Progenitor cell of endocrine pancreas (in vitro differentiated cells): ENCODE data around the gene UFD1. TPM values are rescaled to one million over a fixed set of nuclear protein-coding genes. Genes with fewer than 3 reads are reported as not detected.

Experiments
- DNase-seq: peaks from one replicate; pipeline ENCODE4 v3.0.0; 2021; ENCODE audit warnings: low spot score; ENCODE audit not compliant: unreplicated experiment
- H3K27ac Mint-ChIP-seq: 2 replicates; pipeline ENCODE4 v1.8.0; 2021; ENCODE audit warnings: mild to moderate bottlenecking, moderate library complexity, mixed read lengths
- H3K27me3 Mint-ChIP-seq: 2 replicates; pipeline ENCODE4 v1.8.0; 2021; ENCODE audit warnings: mixed read lengths
- H3K36me3 Mint-ChIP-seq: 2 replicates; pipeline ENCODE4 v1.8.0; 2022; ENCODE audit warnings: mixed read lengths; ENCODE audit not compliant: insufficient read depth
- H3K4me1 Mint-ChIP-seq: 2 replicates; pipeline ENCODE4 v1.8.0; 2021; ENCODE audit warnings: low read depth, mixed read lengths
- H3K4me3 Mint-ChIP-seq: 2 replicates; pipeline ENCODE4 v1.8.0; 2021; ENCODE audit warnings: low read depth, mild to moderate bottlenecking, moderate library complexity, mixed read lengths
- H3K9me3 Mint-ChIP-seq: 2 replicates; pipeline ENCODE4 v1.8.0; 2021; ENCODE audit warnings: low read depth, mixed read lengths
- CTCF ChIP-seq: fragments of 200-600 bp; sonication (generic); IDR thresholded peaks from one replicate; pipeline ENCODE4 v1.5.0; 2021; ENCODE audit warnings: antibody characterized with exemption, mild to moderate bottlenecking; ENCODE audit not compliant: unreplicated experiment
- total RNA-seq: library from RNA; stranded (reverse); gene quantifications from 2 replicates; pipeline ENCODE4 v1.2.1, GENCODE V29; 2021

Gene UFD1
- total RNA-seq, 1 donor from 2014 or later = 55.3 TPM

GRCh38 chr22:19503367-19503766 is 24.4 kb upstream of the UFD1 start:
- no peak for TF ChIP-seq CTCF
- no peak overlapping the region for H3K4me3 Mint-ChIP-seq
- no peak overlapping the region for H3K27ac Mint-ChIP-seq
- H3K36me3 Mint-ChIP-seq = no peaks in the 10 kb centered on the region
- H3K27me3 Mint-ChIP-seq = no peaks in the 10 kb centered on the region
- H3K4me1 Mint-ChIP-seq = no peaks in the 10 kb centered on the region
- H3K9me3 Mint-ChIP-seq = no peaks in the 10 kb centered on the region
- DNase-seq = no peak

- H3K27ac Mint-ChIP-seq = no peak overlapping the region
- H3K36me3 Mint-ChIP-seq = no peaks in the 10 kb centered on the region
- no peaks in the 10 kb centered on the region for H3K27me3 Mint-ChIP-seq
- DNase-seq = no peak
- no peak for TF ChIP-seq CTCF
- no peaks in the 10 kb centered on the region for H3K9me3 Mint-ChIP-seq
- H3K4me3 Mint-ChIP-seq = no peak overlapping the region
- no peaks in the 10 kb centered on the region for H3K4me1 Mint-ChIP-seq
Observed at GRCh38 chr22:19501897-19502447, 23.0 kb upstream of the UFD1 start.

- H3K9me3 Mint-ChIP-seq = no peaks in the 10 kb centered on the region
- H3K4me1 Mint-ChIP-seq = no peaks in the 10 kb centered on the region
- no peaks in the 10 kb centered on the region for H3K27me3 Mint-ChIP-seq
- H3K4me3 Mint-ChIP-seq = no peak overlapping the region
- H3K36me3 Mint-ChIP-seq = no peaks in the 10 kb centered on the region
- DNase-seq = no peak
- TF ChIP-seq CTCF = no peak
- no peak overlapping the region for H3K27ac Mint-ChIP-seq
Observed at GRCh38 chr22:19499880-19500242, 20.9 kb upstream of the UFD1 start.

GRCh38 chr22:19499236-19499879 is 20.4 kb upstream of the UFD1 start:
- Mint-ChIP-seq H3K27me3 (no peaks in the 10 kb centered on the region), H3K9me3 (no peaks in the 10 kb centered on the region), H3K4me3 (no peak overlapping the region), H3K36me3 (no peaks in the 10 kb centered on the region), H3K27ac (no peak overlapping the region), H3K4me1 (no peaks in the 10 kb centered on the region)
- no peak for DNase-seq
- no peak for TF ChIP-seq CTCF

- H3K36me3 Mint-ChIP-seq = no peaks in the 10 kb centered on the region
- no peak for DNase-seq
- TF ChIP-seq CTCF = no peak
- H3K4me1 Mint-ChIP-seq = no peaks in the 10 kb centered on the region
- H3K27ac Mint-ChIP-seq = no peak overlapping the region
- no peak overlapping the region for H3K4me3 Mint-ChIP-seq
- H3K9me3 Mint-ChIP-seq = no peaks in the 10 kb centered on the region
- H3K27me3 Mint-ChIP-seq = no peaks in the 10 kb centered on the region
Observed at GRCh38 chr22:19498866-19499190, 19.8 kb upstream of the UFD1 start.
